RWPE1 (cell line): ENCODE data around the gene VWA5B2.

Source experiments
- CTCF ChIA-PET: fragments of 350-600 bp; sonication (Branson Sonifier 250); formaldehyde crosslinking; extraction: SDS; loops from one replicate; lab custom pipeline; 2021; lab: Yijun Ruan, JAX
- POLR2A ChIA-PET: fragments of 400-600 bp; formaldehyde crosslinking; extraction: SDS; loops from one replicate; lab custom pipeline; 2020; ENCODE audit warnings: antibody characterized with exemption; ENCODE audit not compliant: low non-redundant PET; lab: Yijun Ruan, JAX
- DNase-seq: peaks from one replicate; pipeline ENCODE4 v3.0.0; 2012; ENCODE audit warnings: low spot score
- H3K27ac ChIP-seq: fragments of 450-650 bp; 2 replicates; pipeline ENCODE4 v1.5.1; 2017
- CTCF ChIP-seq: fragments of 450-650 bp; conservative IDR thresholded peaks from 2 replicates; pipeline ENCODE4 v1.5.1; 2017; ENCODE audit warnings: low read depth, mild to moderate bottlenecking

The VWA5B2 gene

GRCh38 chr3:184229394-184230080 is at the start of gene VWA5B2:
Gene VWA5B2, plus strand, starts transcription at chr3:184229585. Its CDS starts 944 bp downstream, at chr3:184230529.
- H3K27ac ChIP-seq: no peak within 1 kb of the TSS
- POLR2A ChIA-PET: interaction anchor here (0.5 kb wide), 1 partner anchor 49 kb away, joined by 3 read pairs; no protein-coding TSS in a partner anchor
- TF ChIP-seq CTCF: 0 out of 2 replicates have a peak, but pooled peaks have one; percentile 17
- CTCF ChIA-PET: interaction anchor here (0.9 to 4.6 kb wide), 3 partner anchors 11 to 20 kb away, joined by 3 to 32 read pairs (median 4); partner anchors contain the start of gene EEF1AKMT4
- DNase-seq: peak; percentile 66

GRCh38 chr3:184180165-184180564 is 49.2 kb upstream of the VWA5B2 start:
- POLR2A ChIA-PET: interaction anchor here (0.5 to 1.1 kb wide), 2 partner anchors 50 to 77 kb away, joined by 3 to 4 read pairs; no protein-coding TSS in a partner anchor
- TF ChIP-seq CTCF: no peak
- CTCF ChIA-PET: interaction anchor here (0.6 kb wide), 2 partner anchors 24 to 121 kb away, joined by 3 to 4 read pairs; no protein-coding TSS in a partner anchor
- peak overlapping the region; percentile 32 for H3K27ac ChIP-seq
- no peak for DNase-seq

- no peak for TF ChIP-seq CTCF
- peak overlapping the region; percentile 32 for H3K27ac ChIP-seq
- POLR2A ChIA-PET: no interaction called here
- no peak for DNase-seq
- CTCF ChIA-PET: interaction anchor here (1.2 kb wide), 1 partner anchor 52 kb away, joined by 3 read pairs; no protein-coding TSS in a partner anchor
Measured at GRCh38 chr3:184181596-184181995, 47.8 kb upstream of the VWA5B2 start.

- no peak for DNase-seq
- H3K27ac ChIP-seq: peak overlapping the region; percentile 57
- no peak for TF ChIP-seq CTCF
- POLR2A ChIA-PET: no interaction called here
- CTCF ChIA-PET: no interaction called here
Measured at GRCh38 chr3:184183679-184184078, 45.7 kb upstream of the VWA5B2 start.

- no peak for TF ChIP-seq CTCF
- ChIA-PET POLR2A (no interaction called here), CTCF (interaction anchor here (0.9 to 1.2 kb wide), 2 partner anchors 43 to 48 kb away, joined by 5 read pairs; no protein-coding TSS in a partner anchor)
- no peak for DNase-seq
- peak overlapping the region; percentile 57 for H3K27ac ChIP-seq
Measured at GRCh38 chr3:184184546-184185230, 44.7 kb upstream of the VWA5B2 start.
